GM23248 (cell line): ENCODE measurements around the gene ZNF608.

Source experiments
- EZH2 ChIP-seq: fragments of 200-600 bp; sonication (generic); IDR thresholded peaks from 2 replicates; pipeline ENCODE4 v1.6.1; 2018; ENCODE audit warnings: antibody characterized with exemption, mild to moderate bottlenecking; ENCODE audit not compliant: insufficient read depth, poor library complexity, severe bottlenecking
- EZH2phosphoT487 ChIP-seq: fragments of 200-600 bp; sonication (generic); IDR thresholded peaks from 2 replicates; pipeline ENCODE4 v1.6.1; 2018; ENCODE audit warnings: antibody characterized with exemption, moderate library complexity, mild to moderate bottlenecking, low read depth; ENCODE audit not compliant: insufficient read depth

DNA sequence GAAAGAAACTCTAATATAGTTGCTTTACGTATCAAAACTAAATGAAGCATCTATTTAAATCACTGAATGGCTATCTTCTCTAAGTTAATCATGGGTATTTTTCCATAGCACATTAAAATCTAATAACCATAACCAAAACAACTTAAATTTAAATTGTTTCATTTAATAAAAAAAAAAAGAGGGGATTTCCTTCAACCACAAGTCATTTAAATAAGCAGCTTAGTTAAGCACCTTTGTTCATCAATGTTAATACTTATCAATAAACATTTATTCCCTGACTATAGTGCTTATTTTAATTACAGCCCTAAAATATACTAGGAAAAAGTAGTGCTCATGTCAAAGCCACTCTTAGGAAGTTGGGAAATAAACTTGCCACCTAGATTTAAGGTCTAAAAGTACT lies 30.3 kb downstream of the ZNF608 start:
- TF ChIP-seq EZH2phosphoT487 (no peak), EZH2 (no peak)
